Activated naive CD4-positive, alpha-beta T cell treated with Interleukin-2 at 50 U/mL for 16 hours (primary cell): ENCODE measurements around the gene MAP3K4.

Source experiments
- DNase-seq: peaks from one replicate; pipeline ENCODE4 v3.0.0-alpha.2; 2020

MAP3K4 gene

DNA sequence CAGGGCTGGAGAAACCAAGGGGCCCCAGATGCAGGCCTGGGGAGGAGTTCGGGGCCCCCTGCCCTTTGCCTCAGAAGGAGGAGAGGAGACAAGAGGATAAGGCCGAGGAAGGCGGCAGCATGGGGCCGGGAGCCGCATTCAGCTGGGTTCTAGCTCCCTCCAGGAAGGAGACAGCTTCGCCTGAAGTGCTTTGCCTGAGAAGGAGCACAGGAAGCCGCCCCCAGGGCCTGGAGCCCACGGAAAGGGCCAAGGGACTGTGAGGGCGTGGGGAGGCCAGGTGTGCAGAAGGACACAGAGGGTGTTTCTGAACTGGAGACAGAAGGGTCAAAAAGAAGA lies 160.9 kb downstream of the MAP3K4 start:
- no peak for DNase-seq

DNA sequence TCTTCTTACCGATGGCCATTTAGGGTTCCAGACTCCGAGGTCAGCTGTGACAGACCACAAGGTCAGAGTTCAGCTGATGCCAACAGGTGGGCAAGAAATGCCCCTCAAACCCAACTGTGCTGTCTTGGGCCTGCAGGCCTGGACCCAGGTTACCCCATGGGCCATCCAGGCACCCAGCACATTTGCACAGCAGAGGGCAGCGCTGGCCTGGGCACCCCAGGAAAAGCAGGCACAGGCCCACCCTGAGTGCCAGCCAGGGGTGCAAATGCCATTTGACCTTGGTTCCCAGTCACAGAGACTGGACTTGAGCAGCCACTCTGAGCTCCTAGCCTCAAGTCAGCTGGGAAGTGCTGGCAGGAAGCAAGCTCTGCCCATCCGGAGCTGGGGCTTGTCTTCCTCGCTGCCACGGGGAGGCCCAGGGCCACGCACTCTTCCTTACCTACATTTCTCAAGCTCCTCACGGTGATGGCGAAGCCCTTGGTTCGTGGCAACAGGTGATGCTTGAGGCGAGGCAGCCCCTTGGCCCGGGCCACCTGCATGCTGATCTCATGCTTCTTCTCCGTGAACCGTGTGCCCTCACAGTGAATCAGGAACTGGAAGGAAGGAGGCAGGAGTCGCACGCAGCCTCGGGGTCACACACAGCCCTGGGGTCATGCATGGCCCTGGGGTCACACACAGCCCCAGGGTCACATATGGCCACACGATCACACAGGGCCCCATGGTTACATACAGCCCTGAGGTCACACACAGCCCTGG lies 161.5 kb downstream of the MAP3K4 start:
- no peak for DNase-seq

DNA sequence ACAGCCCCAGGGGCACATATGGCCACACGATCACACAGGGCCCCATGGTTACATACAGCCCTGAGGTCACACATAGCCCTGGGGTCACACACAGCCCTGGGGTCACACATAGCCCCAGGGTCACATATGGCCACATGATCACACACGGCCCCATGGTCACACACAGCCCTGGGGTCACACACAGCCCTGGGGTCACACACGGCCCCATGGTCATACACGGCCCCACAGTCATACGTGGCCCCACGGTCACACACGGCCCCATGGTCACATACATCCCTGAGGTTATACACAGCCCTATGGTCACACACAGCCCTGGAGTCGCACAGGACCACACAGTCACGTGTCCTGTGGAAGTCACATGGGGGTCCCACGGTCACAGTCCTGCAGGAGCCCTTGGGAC lies 162.2 kb downstream of the MAP3K4 start:
- no peak for DNase-seq

DNA sequence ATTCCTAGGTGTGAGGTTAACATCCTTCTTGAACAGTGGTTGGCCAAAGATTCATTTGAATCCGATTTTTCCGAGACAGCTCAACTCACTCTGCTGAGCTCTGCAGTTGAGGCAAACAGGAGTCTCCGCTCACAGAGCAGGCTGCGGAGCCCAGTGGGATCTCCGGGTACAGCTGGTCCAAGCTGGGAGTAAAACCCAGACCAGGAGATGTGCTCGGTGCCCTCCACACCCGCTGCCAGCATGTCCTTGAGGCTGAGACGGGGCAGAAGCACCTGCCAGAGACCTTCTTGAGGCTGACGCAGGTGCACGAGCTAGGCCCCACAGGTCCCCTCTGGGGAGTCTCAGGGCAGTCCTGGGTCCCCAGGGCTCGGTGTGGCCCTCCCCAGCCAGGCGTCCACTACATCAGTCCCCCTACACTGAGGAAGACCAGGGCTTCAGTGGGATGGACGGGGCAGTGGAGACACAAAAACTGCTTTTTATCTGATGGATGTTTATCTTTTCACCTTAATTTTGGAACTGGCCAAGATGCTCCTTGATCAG lies 163.3 kb downstream of the MAP3K4 start:
- no peak for DNase-seq

DNA sequence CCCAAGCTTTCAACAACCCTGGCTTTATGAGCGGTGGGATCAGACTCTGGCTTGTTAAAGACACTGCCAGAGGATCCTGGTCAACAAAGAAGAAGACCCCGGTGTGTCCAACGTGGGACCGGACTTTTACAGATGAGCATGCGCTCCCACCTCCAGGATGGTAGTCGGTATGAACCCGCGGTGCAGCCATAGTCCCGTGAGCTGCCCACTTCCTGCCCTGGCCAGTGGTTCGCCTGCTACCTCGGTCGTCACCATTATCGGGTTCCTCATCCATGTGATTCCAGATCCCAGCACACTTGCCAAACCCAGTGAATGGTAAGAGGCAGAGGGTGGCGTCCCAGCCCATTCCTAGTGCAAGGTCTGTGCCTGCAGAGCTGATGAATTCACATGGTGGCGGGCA lies 169.6 kb downstream of the MAP3K4 start:
- DNase-seq, result no peak

DNA sequence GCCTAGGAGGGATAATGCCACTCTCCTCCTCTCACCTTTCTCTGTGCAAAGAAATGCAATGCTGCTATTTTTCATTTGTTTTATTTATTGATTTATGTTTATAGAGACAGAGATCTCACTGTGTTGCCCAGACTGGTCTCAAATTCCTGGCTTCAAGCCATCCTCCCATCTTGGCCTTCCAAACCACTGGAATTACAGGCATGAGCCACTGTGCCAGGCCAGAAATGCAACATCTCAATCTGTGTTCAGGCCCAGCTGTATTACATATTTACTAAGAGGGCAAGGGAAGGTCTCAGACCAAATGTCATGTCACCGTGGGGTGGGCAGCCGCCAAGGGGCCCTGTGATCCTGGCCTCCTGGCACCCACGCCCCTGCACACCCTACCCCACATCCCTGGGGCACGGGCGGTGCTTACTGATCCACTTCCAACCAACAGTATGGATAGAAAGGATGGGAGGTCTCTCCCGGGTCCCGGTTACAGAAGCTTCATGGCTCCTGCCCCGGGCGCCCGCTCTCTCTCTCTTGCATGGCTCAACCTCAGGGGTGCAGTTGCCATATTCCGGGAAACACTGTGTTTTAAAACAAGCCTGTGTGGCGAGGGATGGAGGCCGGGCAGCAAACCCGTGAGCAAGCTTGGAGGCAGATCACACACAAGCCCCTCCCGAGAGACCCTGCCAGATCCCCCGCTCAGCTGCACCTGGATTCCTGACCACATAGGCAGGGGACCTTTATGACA lies 170.5 kb downstream of the MAP3K4 start:
- DNase-seq, result no peak

DNA sequence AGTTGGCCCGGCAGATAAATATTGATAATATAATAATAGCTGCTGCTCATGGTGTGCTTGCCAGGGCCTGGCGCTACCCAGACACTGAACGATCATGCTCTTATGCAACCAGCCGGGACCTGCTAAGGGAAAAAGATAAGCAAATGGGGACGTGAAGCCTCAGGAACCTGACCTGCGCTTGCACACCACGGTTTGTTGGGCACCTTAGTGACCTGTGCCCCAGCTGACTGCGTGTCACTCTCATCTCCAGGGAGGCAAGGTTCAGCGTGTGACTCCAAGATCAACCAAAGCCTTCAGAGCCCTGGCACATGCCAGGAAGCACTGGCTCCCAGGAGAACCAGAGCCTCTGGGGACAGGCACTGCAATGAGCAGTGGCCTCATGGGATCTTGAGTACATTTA lies 171.2 kb downstream of the MAP3K4 start:
- DNase-seq, result no peak

DNA sequence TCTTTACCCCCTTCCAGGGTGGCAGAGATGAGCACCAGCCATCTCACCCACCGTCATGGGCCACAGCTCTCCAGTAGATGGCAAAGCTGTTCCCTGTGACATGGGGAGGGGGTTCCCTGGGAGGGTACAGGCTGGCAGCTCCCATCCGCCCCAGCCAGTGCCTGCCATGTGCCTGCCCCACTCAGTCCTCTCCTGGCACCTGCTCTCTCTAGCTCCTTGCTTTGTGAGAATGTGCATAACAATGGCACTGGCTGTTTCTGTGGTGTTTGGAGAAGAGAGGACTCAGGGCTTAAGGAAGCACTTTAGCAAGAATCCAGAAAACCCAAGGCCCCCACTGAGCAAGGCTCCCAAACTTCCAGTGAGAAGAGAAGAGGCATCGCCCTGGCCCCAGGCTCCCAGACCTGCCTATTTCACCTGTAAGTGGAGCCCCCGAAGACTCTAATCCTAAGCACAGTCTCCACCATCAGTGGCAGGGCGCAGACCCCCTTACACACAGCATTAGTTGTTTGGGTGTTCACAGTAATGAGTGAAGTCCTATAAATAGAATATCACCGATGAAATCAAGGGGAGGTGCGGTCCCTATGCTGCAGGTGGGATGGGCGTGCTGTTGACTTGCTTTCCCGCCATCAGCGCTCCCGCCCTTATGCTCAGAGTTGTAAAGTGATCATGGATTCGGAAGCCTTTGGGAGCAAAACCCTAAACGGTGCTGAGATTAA lies 172.1 kb downstream of the MAP3K4 start:
- DNase-seq, result no peak

DNA sequence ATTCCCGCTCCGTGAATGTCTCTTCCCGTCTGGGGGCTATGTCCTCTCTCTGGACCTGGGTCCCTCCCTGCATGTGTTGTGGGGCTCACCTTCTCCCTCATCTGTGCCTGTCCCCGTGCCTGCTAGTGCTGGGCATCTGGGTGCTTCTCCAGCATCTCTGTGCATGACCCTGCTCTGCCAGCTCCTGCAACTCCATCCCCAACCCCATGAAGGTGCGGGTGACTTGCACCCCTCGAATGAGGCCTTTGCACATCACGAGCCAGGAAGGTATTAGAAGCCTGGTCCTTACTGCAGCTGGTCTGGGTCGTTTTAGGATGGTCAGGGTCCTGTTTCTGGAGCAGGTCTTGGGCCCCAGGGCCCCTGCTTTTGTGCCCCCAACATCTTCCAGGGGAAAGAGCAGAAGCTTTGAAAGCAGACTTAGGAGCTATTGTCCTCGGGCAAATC lies 172.6 kb downstream of the MAP3K4 start:
- no peak for DNase-seq

DNA sequence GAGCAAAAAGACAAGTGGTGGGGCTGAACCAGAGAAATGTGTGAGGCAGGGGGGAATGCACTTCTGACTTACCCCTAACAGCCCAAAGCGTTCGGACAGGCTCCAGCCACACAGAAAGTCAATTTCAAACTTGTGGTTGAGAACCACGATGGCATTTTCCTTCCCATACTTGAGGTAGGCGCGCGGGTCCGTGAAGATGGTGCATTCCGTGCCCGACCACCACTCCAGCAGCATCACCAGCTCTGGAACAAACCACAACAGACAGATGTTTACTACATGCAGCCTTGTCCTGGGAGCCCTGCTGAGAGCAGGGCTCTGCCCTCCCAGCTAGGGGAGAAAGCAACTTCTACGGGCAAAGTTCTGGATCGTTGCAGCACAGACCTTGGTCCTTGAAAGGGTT lies 174.6 kb downstream of the MAP3K4 start:
- no peak for DNase-seq

DNA sequence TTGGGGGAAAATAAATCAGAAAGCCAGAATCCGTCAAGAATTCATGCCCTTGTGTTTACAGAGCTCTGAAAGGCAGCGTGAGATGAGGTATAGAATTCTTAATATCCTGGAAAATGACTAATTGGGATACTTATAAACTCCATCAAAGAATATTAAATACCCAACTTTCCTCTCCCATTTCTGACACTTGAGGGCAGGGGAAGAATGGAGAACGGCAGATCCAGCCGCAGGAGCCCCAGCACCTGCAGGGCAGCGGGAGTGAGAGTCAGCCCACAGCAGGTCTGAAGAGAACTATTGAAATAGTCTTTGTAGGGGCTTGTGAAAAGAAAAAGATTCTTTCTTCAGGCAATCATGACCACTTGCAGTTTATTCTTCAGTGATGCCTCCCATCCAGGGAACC lies 175.1 kb downstream of the MAP3K4 start:
- DNase-seq, result no peak
